Panc1 (cell line): Measurements from ENCODE around the gene SNTB2. TPM values are rescaled to one million over a fixed set of nuclear protein-coding genes. Genes with fewer than 3 reads are reported as not detected.

ENCODE experiments used
- ATAC-seq: fragments of 200-7000 bp; cut with Tn5 transposase; 2 replicates; pipeline ENCODE4 v1.9.1; 2020; ENCODE audit warnings: mild to moderate bottlenecking, moderate library complexity
- BruUV-seq: library from RNA; stranded (reverse); fragments of 400-500 nt; replicated peaks from 2 replicates; lab custom pipeline; 2021; lab: Mats Ljungman, UMichigan
- CTCF ChIA-PET: fragments of 300-600 bp; sonication (Branson Sonifier 250); formaldehyde crosslinking; loops from one replicate; lab custom pipeline; 2022; ENCODE audit warnings: antibody characterized with exemption; lab: Charles Lee
- POLR2A ChIA-PET: fragments of 300-600 bp; sonication (Branson Sonifier 250); formaldehyde crosslinking; loops from one replicate; lab custom pipeline; 2022; ENCODE audit warnings: antibody characterized with exemption; lab: Charles Lee
- DNase-seq: peaks from one replicate; pipeline ENCODE4 v3.0.0-alpha.2; 2010; ENCODE audit warnings: low read depth, low spot score
- H3K27ac ChIP-seq: 2 replicates; pipeline ENCODE4 v1.5.1; 2011; ENCODE audit warnings: mild to moderate bottlenecking, low read length, inconsistent platforms
- H3K27me3 ChIP-seq: fragments of 200-500 bp; sonication (Bioruptor generic); 2 replicates; pipeline ENCODE4 v1.6.0; 2014; ENCODE audit warnings: low read length, inconsistent platforms; ENCODE audit not compliant: control insufficient read depth, insufficient read depth
- H3K36me3 ChIP-seq: fragments of 200-500 bp; sonication (Bioruptor generic); 2 replicates; pipeline ENCODE4 v1.5.1; 2014; ENCODE audit warnings: inconsistent platforms, mild to moderate bottlenecking, low read length, moderate library complexity; ENCODE audit not compliant: control insufficient read depth, insufficient read depth
- H3K4me1 ChIP-seq: 2 replicates; pipeline ENCODE4 v1.5.1; 2011; ENCODE audit warnings: inconsistent platforms, mild to moderate bottlenecking, low read length, moderate library complexity; ENCODE audit not compliant: control insufficient read depth, insufficient read depth
- H3K4me3 ChIP-seq, 2 experiments: 2 replicates each; pipeline ENCODE4 v1.5.1; 2011 to 2012; ENCODE audit warnings: low read depth in 2 of 2, low read length in 2 of 2, mild to moderate bottlenecking in 2 of 2, inconsistent platforms in 1 of 2, moderate library complexity in 1 of 2
- H3K9me3 ChIP-seq: fragments of 200-500 bp; sonication (Bioruptor generic); 2 replicates; pipeline ENCODE4 v1.5.1; 2014; ENCODE audit warnings: low read depth, mild to moderate bottlenecking, inconsistent platforms, low read length, moderate library complexity; ENCODE audit not compliant: control insufficient read depth, insufficient read depth
- POLR2AphosphoS5 ChIP-seq: IDR thresholded peaks from 2 replicates; pipeline ENCODE4 v1.6.1; 2012; ENCODE audit warnings: mild to moderate bottlenecking, low read depth, low read length, moderate library complexity
- SIN3A ChIP-seq: IDR thresholded peaks from 2 replicates; pipeline ENCODE4 v1.6.1; 2012; ENCODE audit warnings: low read depth, mild to moderate bottlenecking, low read length, moderate library complexity, borderline replicate concordance; ENCODE audit not compliant: insufficient read depth
- TCF7L2 ChIP-seq: IDR thresholded peaks from 2 replicates; pipeline ENCODE4 v1.6.1; 2011; ENCODE audit warnings: mild to moderate bottlenecking, low read depth, low read length, inconsistent platforms
- in situ Hi-C: cut with HindIII; loops from 2 replicates; pipeline ENCODE4 v1.10.0; 2016; ENCODE audit warnings: low sequenced_read_pairs, low pct_unique_long_range_greater_than_20kb
- intact Hi-C: fragments of 100-400 bp; cut with micrococcal nuclease; formaldehyde crosslinking; loops from one replicate; pipeline ENCODE4 v1.10.0; 2022; ENCODE audit not compliant: unreplicated experiment
- total RNA-seq: library from RNA; stranded (reverse); gene quantifications from one replicate; pipeline ENCODE4 v1.2.1, GENCODE V29; 2021; ENCODE audit not compliant: unreplicated experiment
- TF ChIP-seq, protein P1 (sequence below): fragments of 450-650 bp; IDR thresholded peaks from 2 replicates; pipeline ENCODE4 v1.5.1; 2017; ENCODE audit warnings: mild to moderate bottlenecking
- TF ChIP-seq, protein P2 (sequence below), 2 experiments: IDR thresholded peaks; 2 replicates each; pipeline ENCODE4 v1.6.1; 2011 to 2012; ENCODE audit warnings: low read depth in 2 of 2, control low read depth in 1 of 2, low read length in 1 of 2, mild to moderate bottlenecking in 1 of 2, moderate library complexity in 1 of 2; ENCODE audit not compliant: insufficient read depth in 1 of 2

The SNTB2 gene
- total RNA-seq, 1 experiment from 2014 or later: 40.8 TPM

DNA sequence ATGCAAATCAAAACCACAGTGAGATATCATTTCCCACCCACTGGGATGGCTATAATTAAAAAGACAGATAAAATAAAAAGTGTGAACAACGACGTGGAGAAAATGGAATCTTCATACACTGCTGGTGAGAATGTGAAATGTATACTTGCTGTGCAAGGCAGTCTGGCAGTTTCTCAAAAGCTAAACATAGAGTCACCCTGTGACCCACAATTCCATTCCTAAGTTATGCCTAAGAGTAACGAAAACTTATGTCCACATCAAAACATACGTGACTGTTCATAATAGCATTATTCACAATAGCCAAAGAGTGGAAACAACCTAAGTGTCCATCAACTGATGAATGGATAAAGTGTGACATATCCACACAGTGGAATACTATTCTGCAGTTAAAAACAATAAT is 86.0 kb downstream of the SNTB2 start:
- ChIA-PET POLR2A (interaction anchor here (0.6 kb wide), 1 partner anchor 86 kb away, joined by 10 read pairs; the partner anchor contains the start of gene SNTB2), CTCF (no interaction called here)
- ATAC-seq: no peak
- DNase-seq: no peak
- intact Hi-C loops (no loop called here), in situ Hi-C loops (no loop called here)
- H3K27ac ChIP-seq: no peak overlapping the region
- BruUV-seq: no TSS peak
- TF ChIP-seq SIN3A: no peak
- TF ChIP-seq, protein P1, sequence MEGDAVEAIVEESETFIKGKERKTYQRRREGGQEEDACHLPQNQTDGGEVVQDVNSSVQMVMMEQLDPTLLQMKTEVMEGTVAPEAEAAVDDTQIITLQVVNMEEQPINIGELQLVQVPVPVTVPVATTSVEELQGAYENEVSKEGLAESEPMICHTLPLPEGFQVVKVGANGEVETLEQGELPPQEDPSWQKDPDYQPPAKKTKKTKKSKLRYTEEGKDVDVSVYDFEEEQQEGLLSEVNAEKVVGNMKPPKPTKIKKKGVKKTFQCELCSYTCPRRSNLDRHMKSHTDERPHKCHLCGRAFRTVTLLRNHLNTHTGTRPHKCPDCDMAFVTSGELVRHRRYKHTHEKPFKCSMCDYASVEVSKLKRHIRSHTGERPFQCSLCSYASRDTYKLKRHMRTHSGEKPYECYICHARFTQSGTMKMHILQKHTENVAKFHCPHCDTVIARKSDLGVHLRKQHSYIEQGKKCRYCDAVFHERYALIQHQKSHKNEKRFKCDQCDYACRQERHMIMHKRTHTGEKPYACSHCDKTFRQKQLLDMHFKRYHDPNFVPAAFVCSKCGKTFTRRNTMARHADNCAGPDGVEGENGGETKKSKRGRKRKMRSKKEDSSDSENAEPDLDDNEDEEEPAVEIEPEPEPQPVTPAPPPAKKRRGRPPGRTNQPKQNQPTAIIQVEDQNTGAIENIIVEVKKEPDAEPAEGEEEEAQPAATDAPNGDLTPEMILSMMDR: no peak
- TF ChIP-seq, protein P2, sequence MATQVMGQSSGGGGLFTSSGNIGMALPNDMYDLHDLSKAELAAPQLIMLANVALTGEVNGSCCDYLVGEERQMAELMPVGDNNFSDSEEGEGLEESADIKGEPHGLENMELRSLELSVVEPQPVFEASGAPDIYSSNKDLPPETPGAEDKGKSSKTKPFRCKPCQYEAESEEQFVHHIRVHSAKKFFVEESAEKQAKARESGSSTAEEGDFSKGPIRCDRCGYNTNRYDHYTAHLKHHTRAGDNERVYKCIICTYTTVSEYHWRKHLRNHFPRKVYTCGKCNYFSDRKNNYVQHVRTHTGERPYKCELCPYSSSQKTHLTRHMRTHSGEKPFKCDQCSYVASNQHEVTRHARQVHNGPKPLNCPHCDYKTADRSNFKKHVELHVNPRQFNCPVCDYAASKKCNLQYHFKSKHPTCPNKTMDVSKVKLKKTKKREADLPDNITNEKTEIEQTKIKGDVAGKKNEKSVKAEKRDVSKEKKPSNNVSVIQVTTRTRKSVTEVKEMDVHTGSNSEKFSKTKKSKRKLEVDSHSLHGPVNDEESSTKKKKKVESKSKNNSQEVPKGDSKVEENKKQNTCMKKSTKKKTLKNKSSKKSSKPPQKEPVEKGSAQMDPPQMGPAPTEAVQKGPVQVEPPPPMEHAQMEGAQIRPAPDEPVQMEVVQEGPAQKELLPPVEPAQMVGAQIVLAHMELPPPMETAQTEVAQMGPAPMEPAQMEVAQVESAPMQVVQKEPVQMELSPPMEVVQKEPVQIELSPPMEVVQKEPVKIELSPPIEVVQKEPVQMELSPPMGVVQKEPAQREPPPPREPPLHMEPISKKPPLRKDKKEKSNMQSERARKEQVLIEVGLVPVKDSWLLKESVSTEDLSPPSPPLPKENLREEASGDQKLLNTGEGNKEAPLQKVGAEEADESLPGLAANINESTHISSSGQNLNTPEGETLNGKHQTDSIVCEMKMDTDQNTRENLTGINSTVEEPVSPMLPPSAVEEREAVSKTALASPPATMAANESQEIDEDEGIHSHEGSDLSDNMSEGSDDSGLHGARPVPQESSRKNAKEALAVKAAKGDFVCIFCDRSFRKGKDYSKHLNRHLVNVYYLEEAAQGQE (IDR thresholded peaks at IDR 0.05; ENCODE audit: insufficient read depth in 1 of 2, low read depth in 2 of 2, low read length in 1 of 2): no peak
- TF ChIP-seq TCF7L2: no peak
- no peak for TF ChIP-seq POLR2AphosphoS5
- H3K4me1 ChIP-seq: no peaks in the 10 kb centered on the region
- H3K27me3 ChIP-seq: no peaks in the 10 kb centered on the region
- no peaks in the 10 kb centered on the region; the same call in 1 of the 2 replicates for H3K36me3 ChIP-seq
- no peaks in the 10 kb centered on the region for H3K9me3 ChIP-seq
- H3K4me3 ChIP-seq: no peak overlapping the region

DNA sequence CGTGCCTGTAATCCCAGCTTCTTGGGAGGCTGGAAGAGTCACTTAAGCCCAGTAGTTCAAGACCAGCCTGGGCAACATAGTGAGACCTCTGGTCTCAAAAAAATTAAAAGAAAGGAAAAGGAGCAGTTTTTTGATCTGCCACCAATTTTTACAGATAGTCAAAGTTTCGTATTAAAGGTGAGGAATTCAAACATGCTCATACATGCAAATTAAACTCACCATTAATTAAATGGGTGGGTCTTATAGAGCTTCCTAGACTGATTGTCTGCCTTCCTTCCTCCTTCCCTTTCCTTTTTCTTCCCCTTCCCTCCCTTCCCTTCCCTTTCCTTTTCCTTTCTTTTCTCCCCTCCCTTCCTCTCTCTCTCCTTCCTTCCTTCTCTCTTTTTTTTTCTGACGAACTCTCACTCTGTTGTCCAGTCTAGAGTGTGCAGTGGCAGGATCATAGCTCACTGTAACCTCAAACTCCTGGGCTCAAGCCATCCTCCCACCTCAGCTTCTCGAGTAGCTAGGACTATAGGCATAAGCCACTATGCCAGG is 87.8 kb downstream of the SNTB2 start:
- Histone ChIP-seq H3K27ac (no peak overlapping the region), H3K27me3 (no peaks in the 10 kb centered on the region), H3K4me1 (no peaks in the 10 kb centered on the region), H3K9me3 (no peaks in the 10 kb centered on the region), H3K4me3 (no peak overlapping the region), H3K36me3 (no peaks in the 10 kb centered on the region; the same call in 1 of the 2 replicates)
- no TSS peak for BruUV-seq
- intact Hi-C loops (no loop called here), in situ Hi-C loops (no loop called here)
- TF ChIP-seq TCF7L2: no peak
- TF ChIP-seq, protein P2 (IDR thresholded peaks at IDR 0.05; ENCODE audit: insufficient read depth in 1 of 2, low read depth in 2 of 2, low read length in 1 of 2): no peak
- no peak for TF ChIP-seq POLR2AphosphoS5
- no peak for TF ChIP-seq SIN3A
- TF ChIP-seq, protein P1: no peak
- CTCF ChIA-PET: no interaction called here
- POLR2A ChIA-PET: interaction anchor here (0.6 kb wide), 1 partner anchor 16 kb away, joined by 11 read pairs; no protein-coding TSS in a partner anchor
- ATAC-seq (no peak), DNase-seq (no peak)
